VCaP (cell line): ENCODE data around the gene RBL2.

Source experiments
- H3K27ac ChIP-seq: fragments of 450-650 bp; 2 replicates; pipeline ENCODE4 v1.5.1; 2017
- CTCF ChIP-seq: fragments of 450-650 bp; conservative IDR thresholded peaks from 2 replicates; pipeline ENCODE4 v1.5.1; 2017; ENCODE audit warnings: mild to moderate bottlenecking, moderate library complexity

Gene RBL2

GRCh38 chr16:53501216-53501859 is 67.1 kb downstream of the RBL2 start:
- no peak for TF ChIP-seq CTCF
- H3K27ac ChIP-seq, result peak overlapping the region; percentile 89

GRCh38 chr16:53502331-53503269 is 68.3 kb downstream of the RBL2 start, which contains the start of gene AKTIP:
Gene AKTIP, minus strand, starts transcription at chr16:53503209. Its CDS starts 2,950 bp downstream, at chr16:53500259.
- no peak for TF ChIP-seq CTCF
- H3K27ac ChIP-seq, result peak within 1 kb of the TSS; percentile 89

- peak overlapping the region; percentile 89 for H3K27ac ChIP-seq
- TF ChIP-seq CTCF, result no peak
These were observed 69.1 kb downstream of the RBL2 start for GRCh38 chr16:53503270-53503923.

- H3K27ac ChIP-seq, result peak overlapping the region; percentile 89
- TF ChIP-seq CTCF, result no peak
These were observed 69.9 kb downstream of the RBL2 start for GRCh38 chr16:53503991-53504663.

- H3K27ac ChIP-seq, result peak overlapping the region; percentile 89
- no peak for TF ChIP-seq CTCF
These were observed 70.4 kb downstream of the RBL2 start for GRCh38 chr16:53504665-53505064.

GRCh38 chr16:53506254-53506653 is 72.0 kb downstream of the RBL2 start:
- TF ChIP-seq CTCF, result no peak
- H3K27ac ChIP-seq, result no peak overlapping the region
